A549 treated with Mapracorat at 1 μM for 4 hours (cell line): ENCODE results near the gene NME8. TPM values are rescaled to one million over a fixed set of nuclear protein-coding genes. Genes with fewer than 3 reads are reported as not detected.

Experiments used
- total RNA-seq: library from RNA; stranded (reverse); fragments of 200-300 nt; extraction: Qiagen RNA extraction; gene quantifications from 5 replicates; pipeline ENCODE4 v1.2.3, GENCODE V29; 2022

NME8 gene, protein sequence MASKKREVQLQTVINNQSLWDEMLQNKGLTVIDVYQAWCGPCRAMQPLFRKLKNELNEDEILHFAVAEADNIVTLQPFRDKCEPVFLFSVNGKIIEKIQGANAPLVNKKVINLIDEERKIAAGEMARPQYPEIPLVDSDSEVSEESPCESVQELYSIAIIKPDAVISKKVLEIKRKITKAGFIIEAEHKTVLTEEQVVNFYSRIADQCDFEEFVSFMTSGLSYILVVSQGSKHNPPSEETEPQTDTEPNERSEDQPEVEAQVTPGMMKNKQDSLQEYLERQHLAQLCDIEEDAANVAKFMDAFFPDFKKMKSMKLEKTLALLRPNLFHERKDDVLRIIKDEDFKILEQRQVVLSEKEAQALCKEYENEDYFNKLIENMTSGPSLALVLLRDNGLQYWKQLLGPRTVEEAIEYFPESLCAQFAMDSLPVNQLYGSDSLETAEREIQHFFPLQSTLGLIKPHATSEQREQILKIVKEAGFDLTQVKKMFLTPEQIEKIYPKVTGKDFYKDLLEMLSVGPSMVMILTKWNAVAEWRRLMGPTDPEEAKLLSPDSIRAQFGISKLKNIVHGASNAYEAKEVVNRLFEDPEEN
- total RNA-seq = not detected in 5 replicates

DNA sequence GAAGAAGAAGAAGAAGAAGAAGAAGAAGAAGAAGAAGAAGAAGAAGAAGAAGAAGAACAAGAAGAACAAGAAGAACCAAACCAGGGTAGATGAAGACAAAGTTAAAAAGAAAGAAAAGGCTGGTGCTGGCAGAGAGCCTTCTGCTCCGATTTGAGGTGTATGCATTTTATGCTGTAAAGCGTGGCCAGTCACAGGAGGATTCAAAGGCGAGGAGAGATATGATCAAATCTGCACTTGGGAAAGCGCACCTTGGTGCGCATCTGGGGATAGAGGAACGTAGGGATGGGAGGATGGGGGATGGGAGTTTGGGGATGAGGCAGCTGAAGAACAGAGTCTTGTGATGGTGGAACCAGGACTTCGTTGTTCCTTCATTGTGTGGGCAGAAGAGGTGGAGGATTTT, at the start of gene NME8:
TSS of gene NME8 (plus strand) at position 301 of the 400 bp plus-strand sequence. CDS start 1,670 bp downstream, outside the sequence.

DNA sequence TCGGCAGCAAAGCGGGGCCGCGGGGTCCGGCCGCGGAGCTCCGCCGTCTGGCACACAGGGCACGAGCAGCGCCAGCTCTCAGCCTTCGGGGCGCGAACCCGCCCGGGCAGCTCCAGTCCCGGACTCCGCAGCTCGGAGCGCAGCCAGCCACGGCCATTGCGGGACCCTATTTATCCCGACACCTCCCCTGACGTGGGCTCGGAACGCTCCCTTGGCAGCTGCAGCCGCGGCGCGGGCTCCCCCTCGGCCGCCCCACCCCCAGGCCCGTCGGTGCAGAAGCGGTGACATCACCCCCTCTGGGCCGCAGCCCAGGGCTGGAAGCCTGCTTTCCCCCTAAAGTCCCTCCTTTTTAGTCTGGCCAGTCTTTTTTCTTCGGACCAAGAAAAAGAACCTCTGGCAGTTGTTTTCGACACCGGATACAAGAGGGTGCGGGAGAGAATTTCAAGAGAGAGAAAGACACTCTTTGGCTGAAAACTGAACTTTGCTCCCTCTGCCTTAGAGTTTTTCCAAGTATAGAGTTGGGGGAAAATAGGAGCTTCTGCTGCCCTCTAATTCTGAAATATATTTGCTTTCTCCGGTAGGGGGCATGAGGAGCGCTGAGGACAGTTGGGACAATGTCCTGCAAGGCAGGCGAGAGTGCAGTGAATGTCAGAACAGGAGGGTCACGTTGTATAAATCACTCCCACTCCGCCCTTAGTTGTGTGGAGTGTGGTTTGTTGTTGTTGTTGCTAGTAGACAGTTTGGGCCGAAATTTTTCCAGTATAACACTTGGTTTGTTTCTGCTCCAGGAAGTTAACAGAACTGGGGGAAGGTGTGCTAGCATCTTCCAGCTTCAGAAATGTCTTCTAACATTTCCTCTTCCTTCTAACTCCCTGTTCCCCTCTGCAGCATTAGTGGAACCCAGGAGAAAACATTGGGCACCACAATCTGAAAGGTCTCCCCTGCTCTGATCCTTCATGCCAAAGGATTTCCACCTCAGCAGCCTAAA, 68.6 kb downstream of the NME8 start, which contains the start of gene SFRP4:
TSS of gene SFRP4 (minus strand) at position 145 of the 988 bp plus-strand sequence. CDS start 280 bp downstream, outside the sequence.

DNA sequence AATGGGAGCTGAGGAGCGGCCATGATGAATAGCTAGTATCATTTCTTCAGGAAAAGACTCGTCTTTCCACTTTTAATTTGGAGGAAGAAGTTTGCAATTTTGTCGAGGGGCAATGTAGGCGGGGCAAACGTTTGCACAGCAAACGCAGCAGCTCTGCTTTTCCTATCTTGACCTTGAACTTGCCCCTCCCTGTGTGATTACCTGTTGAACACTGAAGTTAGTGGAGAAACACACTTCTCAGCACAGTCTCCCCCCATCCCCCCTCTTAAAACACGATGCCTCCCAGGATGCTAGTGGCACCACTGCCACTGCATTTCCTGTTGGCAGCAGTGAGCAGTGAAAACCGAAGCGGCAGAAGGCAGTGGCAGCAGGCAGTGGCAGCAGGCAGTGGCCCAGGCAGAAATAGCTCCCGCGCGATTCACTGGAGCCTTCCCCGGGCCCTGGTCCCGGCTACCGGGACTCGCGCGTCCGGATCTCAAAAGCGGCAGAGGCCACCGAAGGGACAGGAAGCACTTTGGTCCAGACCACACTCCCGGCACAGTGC, 72.0 kb downstream of the NME8 start, which contains the start of gene EPDR1:
TSS of gene EPDR1 (plus strand) at position 336 of the 544 bp plus-strand sequence. CDS start 300 bp downstream, outside the sequence.

Other genes starting within 250 kb of the NME8 start
- not detected in 5 replicates for gene GPR141, start 164.8 kb upstream of the NME8 start, total RNA-seq
- 3.2 to 5.3 TPM (median 3.7 TPM) in 5 replicates for gene SFRP4, start 68.2 kb downstream of the NME8 start, total RNA-seq
- gene EPDR1, start 72.0 kb downstream of the NME8 start, total RNA-seq = 66.2 to 84.7 TPM (median 82.9 TPM) in 5 replicates